HK-2 (cell line): ENCODE results near the gene PAK1IP1.
A peak's percentile ranks its signal among the peaks of the same experiment; 100 is the strongest.
"Not testable (repeated sequence)": the region's sequence is repeated elsewhere in the genome, so short reads cannot be mapped to it uniquely, and the experiment has no call there.

Source experiments
- DNase-seq: peaks from one replicate; pipeline ENCODE4 v3.0.0-alpha.2; 2018; ENCODE audit not compliant: unreplicated experiment

PAK1IP1 gene

GRCh38 chr6:10692965-10693538 is 1.7 kb upstream of the PAK1IP1 start:
- DNase-seq = no peak

- DNase-seq = no peak
Observed at GRCh38 chr6:10695086-10695657, 400 bp downstream of the PAK1IP1 start.

GRCh38 chr6:10696655-10697054 is 1.9 kb downstream of the PAK1IP1 start:
- no peak for DNase-seq

- no peak for DNase-seq
Observed at GRCh38 chr6:10713962-10714361, 19.2 kb downstream of the PAK1IP1 start.

GRCh38 chr6:10719296-10719963 is 24.7 kb downstream of the PAK1IP1 start:
- DNase-seq = no peak

GRCh38 chr6:10719964-10720264 is 25.1 kb downstream of the PAK1IP1 start:
- DNase-seq = no peak

GRCh38 chr6:10720265-10720959 is 25.6 kb downstream of the PAK1IP1 start:
- no peak for DNase-seq

- not testable (repeated sequence) for DNase-seq
Observed at GRCh38 chr6:10720960-10721849, 26.4 kb downstream of the PAK1IP1 start.

- DNase-seq = no peak
Observed at GRCh38 chr6:10721850-10722569, 27.2 kb downstream of the PAK1IP1 start.

GRCh38 chr6:10722570-10722819 is 27.7 kb downstream of the PAK1IP1 start:
- DNase-seq = no peak

GRCh38 chr6:10722820-10723566 is 28.2 kb downstream of the PAK1IP1 start, which contains the start of gene TMEM14C:
Gene TMEM14C, plus strand, starts transcription at chr6:10723070. Its CDS starts 1,544 bp downstream, at chr6:10724614.
- DNase-seq = peak; percentile 98

- no peak for DNase-seq
Observed at GRCh38 chr6:10723567-10723881, 28.8 kb downstream of the PAK1IP1 start.

- DNase-seq = no peak
Observed at GRCh38 chr6:10725044-10725443, 30.3 kb downstream of the PAK1IP1 start.

- DNase-seq = no peak
Observed at GRCh38 chr6:10725716-10726115, 30.9 kb downstream of the PAK1IP1 start.

GRCh38 chr6:10730254-10730653 is 35.5 kb downstream of the PAK1IP1 start:
- DNase-seq = no peak

GRCh38 chr6:10733151-10733715 is 38.5 kb downstream of the PAK1IP1 start:
- no peak for DNase-seq

GRCh38 chr6:10733863-10734262 is 39.1 kb downstream of the PAK1IP1 start:
- DNase-seq = no peak

- DNase-seq = no peak
Observed at GRCh38 chr6:10736731-10737130, 42.0 kb downstream of the PAK1IP1 start.

GRCh38 chr6:10740061-10740460 is 45.3 kb downstream of the PAK1IP1 start:
- no peak for DNase-seq

- DNase-seq = not testable (repeated sequence)
Observed at GRCh38 chr6:10741643-10742042, 46.9 kb downstream of the PAK1IP1 start.

- DNase-seq = no peak
Observed at GRCh38 chr6:10742251-10742650, 47.5 kb downstream of the PAK1IP1 start.
